Measurements from ENCODE around the gene MANEAL. TPM values are rescaled to one million over a fixed set of nuclear protein-coding genes. Genes with fewer than 3 reads are reported as not detected.

MANEAL gene
- total RNA-seq, 1 donor from 2014 or later, result 0.26 TPM

GRCh38 chr1:37840711-37841110, 47.1 kb downstream of the MANEAL start:
- TF ChIP-seq CTCF (IDR thresholded peaks at IDR 0.05; ENCODE audit: insufficient read depth, low read length, severe bottlenecking), result no peak
- Histone ChIP-seq H3K27me3 (ENCODE audit: control insufficient read depth, insufficient read depth, low read length) (no peaks in the 10 kb centered on the region), H3K36me3 (ENCODE audit: control insufficient read depth, insufficient read depth, low read length) (peaks cover 17% of the 10 kb centered on the region), H3K4me3 (ENCODE audit: low read depth, low read length) (no peak overlapping the region)
- no peak for DNase-seq (ENCODE audit: low read depth)
- FAIRE-seq, result no peak

- H3K36me3 ChIP-seq (ENCODE audit: control insufficient read depth, insufficient read depth, low read length), result peaks cover 17% of the 10 kb centered on the region
- FAIRE-seq, result no peak
- no peak for TF ChIP-seq CTCF (IDR thresholded peaks at IDR 0.05; ENCODE audit: insufficient read depth, low read length, severe bottlenecking)
These were observed 48.0 kb downstream of the MANEAL start for GRCh38 chr1:37841652-37842051.

GRCh38 chr1:37844536-37844935, 50.9 kb downstream of the MANEAL start:
- DNase-seq (ENCODE audit: low read depth) (no peak), FAIRE-seq (no peak)
- Histone ChIP-seq H3K4me3 (ENCODE audit: low read depth, low read length) (no peak overlapping the region), H3K36me3 (ENCODE audit: control insufficient read depth, insufficient read depth, low read length) (peaks cover 11% of the 10 kb centered on the region), H3K27me3 (ENCODE audit: control insufficient read depth, insufficient read depth, low read length) (no peaks in the 10 kb centered on the region)
- no peak for TF ChIP-seq CTCF (IDR thresholded peaks at IDR 0.05; ENCODE audit: insufficient read depth, low read length, severe bottlenecking)

More at GRCh38 chr1:37841652-37842051, 48.0 kb downstream of the MANEAL start:
- H3K4me3 ChIP-seq (ENCODE audit: low read depth, low read length), result no peak overlapping the region
- DNase-seq (ENCODE audit: low read depth), result no peak
- H3K27me3 ChIP-seq (ENCODE audit: control insufficient read depth, insufficient read depth, low read length), result no peaks in the 10 kb centered on the region

GRCh38 chr1:37845049-37845646, 51.5 kb downstream of the MANEAL start:
- DNase-seq (ENCODE audit: low read depth) (no peak), FAIRE-seq (no peak)
- H3K27me3 ChIP-seq (ENCODE audit: control insufficient read depth, insufficient read depth, low read length), result no peaks in the 10 kb centered on the region
- TF ChIP-seq CTCF (IDR thresholded peaks at IDR 0.05; ENCODE audit: insufficient read depth, low read length, severe bottlenecking), result no peak
- no peak overlapping the region for H3K4me3 ChIP-seq (ENCODE audit: low read depth, low read length)
- H3K36me3 ChIP-seq (ENCODE audit: control insufficient read depth, insufficient read depth, low read length), result peaks cover 7% of the 10 kb centered on the region

GRCh38 chr1:37845786-37846185, 52.1 kb downstream of the MANEAL start:
- no peak for FAIRE-seq

More at GRCh38 chr1:37845786-37846185, 52.1 kb downstream of the MANEAL start:
- no peak for DNase-seq (ENCODE audit: low read depth)
- peaks cover 6% of the 10 kb centered on the region for H3K36me3 ChIP-seq (ENCODE audit: control insufficient read depth, insufficient read depth, low read length)
- H3K4me3 ChIP-seq (ENCODE audit: low read depth, low read length), result no peak overlapping the region
- TF ChIP-seq CTCF (IDR thresholded peaks at IDR 0.05; ENCODE audit: insufficient read depth, low read length, severe bottlenecking), result no peak
- no peaks in the 10 kb centered on the region for H3K27me3 ChIP-seq (ENCODE audit: control insufficient read depth, insufficient read depth, low read length)
